Panc1 (cell line): Measurements from ENCODE around the gene TMEM260. TPM values are rescaled to one million over a fixed set of nuclear protein-coding genes. Genes with fewer than 3 reads are reported as not detected.
A peak's percentile ranks its signal among the peaks of the same experiment; 100 is the strongest.

ENCODE experiments used
- ATAC-seq: fragments of 200-7000 bp; cut with Tn5 transposase; 2 replicates; pipeline ENCODE4 v1.9.1; 2020; ENCODE audit warnings: mild to moderate bottlenecking, moderate library complexity
- Bru-seq: library from RNA; stranded (reverse); fragments of 400-500 nt; gene quantifications from one replicate; lab custom pipeline; 2021; lab: Mats Ljungman, UMichigan
- BruChase-seq, 2 experiments: library from RNA; stranded (reverse); fragments of 400-500 nt; gene quantifications; one replicate each; lab custom pipeline; 2021; lab: Mats Ljungman, UMichigan
- BruUV-seq: library from RNA; stranded (reverse); fragments of 400-500 nt; replicated peaks from 2 replicates; lab custom pipeline; 2021; lab: Mats Ljungman, UMichigan
- CTCF ChIA-PET: fragments of 300-600 bp; sonication (Branson Sonifier 250); formaldehyde crosslinking; loops from one replicate; lab custom pipeline; 2022; ENCODE audit warnings: antibody characterized with exemption; lab: Charles Lee
- POLR2A ChIA-PET: fragments of 300-600 bp; sonication (Branson Sonifier 250); formaldehyde crosslinking; loops from one replicate; lab custom pipeline; 2022; ENCODE audit warnings: antibody characterized with exemption; lab: Charles Lee
- DNase-seq: peaks from one replicate; pipeline ENCODE4 v3.0.0-alpha.2; 2010; ENCODE audit warnings: low read depth, low spot score
- H3K27ac ChIP-seq: 2 replicates; pipeline ENCODE4 v1.5.1; 2011; ENCODE audit warnings: mild to moderate bottlenecking, low read length, inconsistent platforms
- H3K27me3 ChIP-seq: fragments of 200-500 bp; sonication (Bioruptor generic); 2 replicates; pipeline ENCODE4 v1.6.0; 2014; ENCODE audit warnings: low read length, inconsistent platforms; ENCODE audit not compliant: control insufficient read depth, insufficient read depth
- H3K36me3 ChIP-seq: fragments of 200-500 bp; sonication (Bioruptor generic); 2 replicates; pipeline ENCODE4 v1.5.1; 2014; ENCODE audit warnings: inconsistent platforms, mild to moderate bottlenecking, low read length, moderate library complexity; ENCODE audit not compliant: control insufficient read depth, insufficient read depth
- H3K4me1 ChIP-seq: 2 replicates; pipeline ENCODE4 v1.5.1; 2011; ENCODE audit warnings: inconsistent platforms, mild to moderate bottlenecking, low read length, moderate library complexity; ENCODE audit not compliant: control insufficient read depth, insufficient read depth
- H3K4me3 ChIP-seq, 2 experiments: 2 replicates each; pipeline ENCODE4 v1.5.1; 2011 to 2012; ENCODE audit warnings: low read depth in 2 of 2, low read length in 2 of 2, mild to moderate bottlenecking in 2 of 2, inconsistent platforms in 1 of 2, moderate library complexity in 1 of 2
- H3K9me3 ChIP-seq: fragments of 200-500 bp; sonication (Bioruptor generic); 2 replicates; pipeline ENCODE4 v1.5.1; 2014; ENCODE audit warnings: low read depth, mild to moderate bottlenecking, inconsistent platforms, low read length, moderate library complexity; ENCODE audit not compliant: control insufficient read depth, insufficient read depth
- CTCF ChIP-seq: fragments of 450-650 bp; IDR thresholded peaks from 2 replicates; pipeline ENCODE4 v1.5.1; 2017; ENCODE audit warnings: mild to moderate bottlenecking
- POLR2AphosphoS5 ChIP-seq: IDR thresholded peaks from 2 replicates; pipeline ENCODE4 v1.6.1; 2012; ENCODE audit warnings: mild to moderate bottlenecking, low read depth, low read length, moderate library complexity
- REST ChIP-seq, 2 experiments: IDR thresholded peaks; 2 replicates each; pipeline ENCODE4 v1.6.1; 2011 to 2012; ENCODE audit warnings: low read depth in 2 of 2, control low read depth in 1 of 2, low read length in 1 of 2, mild to moderate bottlenecking in 1 of 2, moderate library complexity in 1 of 2; ENCODE audit not compliant: insufficient read depth in 1 of 2
- SIN3A ChIP-seq: IDR thresholded peaks from 2 replicates; pipeline ENCODE4 v1.6.1; 2012; ENCODE audit warnings: low read depth, mild to moderate bottlenecking, low read length, moderate library complexity, borderline replicate concordance; ENCODE audit not compliant: insufficient read depth
- TCF7L2 ChIP-seq: IDR thresholded peaks from 2 replicates; pipeline ENCODE4 v1.6.1; 2011; ENCODE audit warnings: mild to moderate bottlenecking, low read depth, low read length, inconsistent platforms
- in situ Hi-C: cut with HindIII; loops from 2 replicates; pipeline ENCODE4 v1.10.0; 2016; ENCODE audit warnings: low sequenced_read_pairs, low pct_unique_long_range_greater_than_20kb
- intact Hi-C: fragments of 100-400 bp; cut with micrococcal nuclease; formaldehyde crosslinking; loops from one replicate; pipeline ENCODE4 v1.10.0; 2022; ENCODE audit not compliant: unreplicated experiment
- long read RNA-seq: library from polyadenylated mRNA; unstranded; transcript quantifications from one replicate; pipeline ENCODE4 v2.0.0, GENCODE V29; 2021; ENCODE audit not compliant: unreplicated experiment
- polyA plus RNA-seq: library from polyadenylated mRNA; unstranded; fragments of >200 nt; gene quantifications from one replicate; pipeline ENCODE4 v1.2.1, GENCODE V29; 2012; ENCODE audit warnings: missing spikeins; ENCODE audit not compliant: insufficient read length
- total RNA-seq: library from RNA; stranded (reverse); gene quantifications from one replicate; pipeline ENCODE4 v1.2.1, GENCODE V29; 2021; ENCODE audit not compliant: unreplicated experiment

TMEM260 gene
- total RNA-seq: 8.9 TPM
- 4.7 TPM for polyA plus RNA-seq
- Bru-seq, nascent RNA: percentile 61 among the genes with signal in this experiment
- BruChase-seq, experiment 1, labeled RNA remaining after a 2-hour chase: percentile 62 among the genes with signal in this experiment
- BruChase-seq, experiment 2, labeled RNA remaining after a 6-hour chase: percentile 52 among the genes with signal in this experiment
- long read RNA-seq, full-length matches to known transcripts: 7 of 19 reads
- long read RNA-seq, partial matches to known transcripts: 2 of 19 reads
- long read RNA-seq, other reads (novel, unspliced or antisense): 10 of 19 reads

- Histone ChIP-seq H3K36me3 (peaks cover 5% of the 10 kb centered on the region; the same call in 1 of the 2 replicates), H3K4me3 (peak within 1 kb of the TSS; percentile 90 to 93), H3K27ac (peak within 1 kb of the TSS; percentile 88), H3K9me3 (no peaks in the 10 kb centered on the region), H3K27me3 (no peaks in the 10 kb centered on the region; the same call in 1 of the 2 replicates), H3K4me1 (peaks cover 8% of the 10 kb centered on the region)
- ChIA-PET CTCF (no interaction called here), POLR2A (interaction anchor here (0.8 kb wide), 1 partner anchor 1113 kb away, joined by 5 read pairs; no protein-coding TSS in a partner anchor)
- no TSS peak for BruUV-seq
- in situ Hi-C loops (no loop called here), intact Hi-C loops (no loop called here)
- DNase-seq: peak; percentile 69
- peak; percentile 96 for ATAC-seq
- TF ChIP-seq REST (IDR thresholded peaks at IDR 0.05; ENCODE audit: insufficient read depth in 1 of 2, low read depth in 2 of 2, low read length in 1 of 2) (no peak), SIN3A (peak; percentile 60; the same call in 1 of the 2 replicates), TCF7L2 (peak; percentile 76), POLR2AphosphoS5 (peak; percentile 75; the same call in 1 of the 2 replicates), CTCF (peak; percentile 89)
Observed at GRCh38 chr14:56579345-56580220, at the start of gene TMEM260. TMEM260 (plus strand) TSS chr14:56579798; CDS start chr14:56579915, 117 bp downstream.

- H3K36me3 ChIP-seq: no peaks in the 10 kb centered on the region
- CTCF ChIA-PET: no interaction called here
- BruUV-seq: no TSS peak
- in situ Hi-C loops (no loop called here), intact Hi-C loops (no loop called here)
- H3K27me3 ChIP-seq: no peaks in the 10 kb centered on the region
- POLR2A ChIA-PET: no interaction called here
- H3K4me1 ChIP-seq: no peaks in the 10 kb centered on the region
- DNase-seq (no peak), ATAC-seq (no peak)
- H3K9me3 ChIP-seq: no peaks in the 10 kb centered on the region
- TF ChIP-seq SIN3A (no peak), REST (IDR thresholded peaks at IDR 0.05; ENCODE audit: insufficient read depth in 1 of 2, low read depth in 2 of 2, low read length in 1 of 2) (no peak), POLR2AphosphoS5 (no peak), TCF7L2 (no peak), CTCF (no peak)
- no peak overlapping the region for H3K27ac ChIP-seq
- H3K4me3 ChIP-seq: no peak overlapping the region
Observed at GRCh38 chr14:56532546-56532945, 47.1 kb upstream of the TMEM260 start.
